HepG2 (cell line): ENCODE data around the gene EVA1A. TPM values are rescaled to one million over a fixed set of nuclear protein-coding genes. Genes with fewer than 3 reads are reported as not detected.

Experiments
- ATAC-seq: fragments of 200-7000 bp; cut with Tn5 transposase; 3 replicates; pipeline ENCODE4 v1.9.1; 2020; ENCODE audit warnings: mild to moderate bottlenecking, moderate library complexity
- BruUV-seq: library from RNA; stranded (reverse); fragments of 400-500 nt; replicated peaks from 2 replicates; lab custom pipeline; 2021; lab: Mats Ljungman, UMichigan
- CTCF ChIA-PET: fragments of 300-600 bp; formaldehyde crosslinking; extraction: SDS; loops from one replicate; lab custom pipeline; 2021; ENCODE audit warnings: low total read pairs, inconsistent platforms, low intra/inter-chr PET ratio; lab: Yijun Ruan, JAX
- POLR2A ChIA-PET: fragments of 350-600 bp; sonication (Branson Sonifier 250); formaldehyde crosslinking; loops from one replicate; lab custom pipeline; 2020; ENCODE audit warnings: antibody characterized with exemption, inconsistent platforms; lab: Yijun Ruan, JAX
- DNase-seq: peaks from one replicate; pipeline ENCODE4 v3.0.0-alpha.2; 2015; ENCODE audit warnings: low spot score
- FAIRE-seq: peaks from 3 replicates; lab custom pipeline; 2011; peaks lifted over from hg19 to GRCh38; lab: Jason Lieb, UNC
- H2AFZ ChIP-seq: one replicate; pipeline ENCODE4 v1.6.1; 2011; ENCODE audit warnings: low read length, inconsistent platforms
- H3K27ac ChIP-seq: fragments of 300-600 bp; 3 replicates; pipeline ENCODE4 v1.8.0; 2011; ENCODE audit warnings: mixed run types, mild to moderate bottlenecking, mixed read lengths, low read length, inconsistent platforms; ENCODE audit not compliant: insufficient read depth; ENCODE audit errors: extremely low read length
- H3K27me3 ChIP-seq, 2 experiments: fragments of 200-600 bp in 1 of 2; 2 replicates in 1 of 2; 3 replicates in 1 of 2; pipeline versions ENCODE4 v1.6.0 to v1.8.0; 2011; ENCODE audit warnings: low read length in 2 of 2, mild to moderate bottlenecking in 2 of 2, moderate library complexity in 2 of 2, inconsistent platforms in 1 of 2; ENCODE audit not compliant: insufficient read depth in 2 of 2, control insufficient read depth in 1 of 2
- H3K36me3 ChIP-seq, 2 experiments: fragments of 200-600 bp in 1 of 2; replicated peaks in 1 of 2; 2 replicates in 1 of 2; 3 replicates in 1 of 2; pipeline versions ENCODE4 v1.5.1 to v1.8.0; 2011; ENCODE audit warnings: low read length in 2 of 2, inconsistent platforms in 1 of 2; ENCODE audit not compliant: insufficient read depth in 2 of 2, control insufficient read depth in 1 of 2
- H3K4me1 ChIP-seq: 2 replicates; pipeline ENCODE4 v1.5.1; 2012; ENCODE audit warnings: low read length, inconsistent platforms; ENCODE audit not compliant: insufficient read depth
- H3K4me2 ChIP-seq: 2 replicates; pipeline ENCODE4 v1.6.0; 2011; ENCODE audit warnings: low read depth, low read length, inconsistent platforms
- H3K4me3 ChIP-seq, 3 experiments: fragments of 200-600 bp in 1 of 3; sonication (generic), shearing (Covaris generic) in 1 of 3; replicated peaks in 1 of 3; 2 replicates each; pipeline ENCODE4 v1.5.1; 2011 to 2016; ENCODE audit warnings: low read length in 3 of 3, inconsistent platforms in 2 of 3, low read depth in 2 of 3, mild to moderate bottlenecking in 2 of 3, control low read depth in 1 of 3, mixed read lengths in 1 of 3; ENCODE audit not compliant: insufficient read depth in 1 of 3
- H3K79me2 ChIP-seq: one replicate; pipeline ENCODE4 v1.6.1; 2011; ENCODE audit warnings: low read length, inconsistent platforms; ENCODE audit not compliant: insufficient read depth
- H3K9ac ChIP-seq: 2 replicates; pipeline ENCODE4 v1.6.0; 2011; ENCODE audit warnings: mild to moderate bottlenecking, low read depth, low read length, inconsistent platforms; ENCODE audit not compliant: insufficient read depth
- H3K9me3 ChIP-seq: 2 replicates; pipeline ENCODE4 v1.5.1; 2012; ENCODE audit warnings: mild to moderate bottlenecking, low read length
- H4K20me1 ChIP-seq: 2 replicates; pipeline ENCODE4 v1.6.0; 2011; ENCODE audit warnings: inconsistent platforms, mild to moderate bottlenecking, low read length, moderate library complexity; ENCODE audit not compliant: insufficient read depth
- BRD4 ChIP-seq: sonication (generic); formaldehyde crosslinking; IDR thresholded peaks from 2 replicates; pipeline ENCODE4 v1.4.0; 2020; ENCODE audit warnings: missing genetic modification reagents
- DNMT1 ChIP-seq: sonication (generic); formaldehyde crosslinking; IDR thresholded peaks from 2 replicates; pipeline ENCODE4 v1.5.1; 2020; ENCODE audit warnings: mild to moderate bottlenecking, missing genetic modification reagents
- EED ChIP-seq: sonication (generic); formaldehyde crosslinking; IDR thresholded peaks from 2 replicates; pipeline ENCODE4 v1.5.0; 2020; ENCODE audit warnings: mild to moderate bottlenecking, missing genetic modification reagents
- ELF1 ChIP-seq: sonication (generic); formaldehyde crosslinking; IDR thresholded peaks from 2 replicates; pipeline ENCODE4 v1.4.0; 2020; ENCODE audit warnings: missing genetic modification reagents
- GTF3A ChIP-seq: sonication (generic); formaldehyde crosslinking; conservative IDR thresholded peaks from 2 replicates; pipeline ENCODE4 v1.4.0; 2020; ENCODE audit warnings: mild to moderate bottlenecking, missing genetic modification reagents
- HNF4A ChIP-seq: sonication (generic); formaldehyde crosslinking; IDR thresholded peaks from 2 replicates; pipeline ENCODE4 v1.4.0; 2020; ENCODE audit warnings: missing genetic modification reagents
- HOXA3 ChIP-seq: sonication (generic); formaldehyde crosslinking; IDR thresholded peaks from 2 replicates; pipeline ENCODE4 v1.5.0; 2020; ENCODE audit warnings: missing genetic modification reagents
- JUND ChIP-seq: sonication (generic); formaldehyde crosslinking; IDR thresholded peaks from 2 replicates; pipeline ENCODE4 v1.8.0; 2022; ENCODE audit warnings: mild to moderate bottlenecking, missing genetic modification reagents
- MED1 ChIP-seq: sonication (generic); formaldehyde crosslinking; IDR thresholded peaks from 2 replicates; pipeline ENCODE4 v1.4.0; 2020; ENCODE audit warnings: missing genetic modification reagents
- NCOA2 ChIP-seq: sonication (generic); formaldehyde crosslinking; IDR thresholded peaks from 2 replicates; pipeline ENCODE4 v1.8.0; 2022; ENCODE audit warnings: inconsistent platforms
- NFE2 ChIP-seq: sonication (generic); formaldehyde crosslinking; IDR thresholded peaks from 2 replicates; pipeline ENCODE4 v1.4.0; 2020; ENCODE audit warnings: missing genetic modification reagents
- PHF5A ChIP-seq: IDR thresholded peaks from one replicate; pipeline ENCODE4 v1.6.1; 2018; ENCODE audit warnings: low read depth, missing genetic modification reagents; ENCODE audit not compliant: unreplicated experiment
- RARG ChIP-seq: sonication (generic); formaldehyde crosslinking; IDR thresholded peaks from 2 replicates; pipeline ENCODE4 v1.4.0; 2020; ENCODE audit warnings: low read depth, mild to moderate bottlenecking, missing genetic modification reagents
- SMC3 ChIP-seq: IDR thresholded peaks from 2 replicates; pipeline ENCODE4 v1.6.1; 2011; ENCODE audit warnings: low read length, improper control_type of control experiment
- SP2 ChIP-seq: sonication (generic); formaldehyde crosslinking; IDR thresholded peaks from 2 replicates; pipeline ENCODE4 v1.5.1; 2020; ENCODE audit warnings: mild to moderate bottlenecking, missing genetic modification reagents
- U2AF2 ChIP-seq: fragments of 200-400 bp; formaldehyde crosslinking; IDR thresholded peaks from 2 replicates; pipeline ENCODE4 v1.6.1; 2017; ENCODE audit warnings: low read depth, mild to moderate bottlenecking, low read length
- ZBTB25 ChIP-seq: IDR thresholded peaks from 2 replicates; pipeline ENCODE4 v1.6.1; 2018; ENCODE audit warnings: missing genetic modification reagents
- ZBTB33 ChIP-seq: sonication (generic); formaldehyde crosslinking; IDR thresholded peaks from 2 replicates; pipeline ENCODE4 v1.4.0; 2020; ENCODE audit warnings: missing genetic modification reagents
- ZFP90 ChIP-seq: sonication (generic); formaldehyde crosslinking; IDR thresholded peaks from 2 replicates; pipeline ENCODE4 v1.8.0; 2022; ENCODE audit warnings: missing genetic modification reagents, mild to moderate bottlenecking, inconsistent platforms, borderline replicate concordance
- ZNF20 ChIP-seq: sonication (generic); formaldehyde crosslinking; IDR thresholded peaks from 2 replicates; pipeline ENCODE4 v1.4.0; 2020; ENCODE audit warnings: mild to moderate bottlenecking, moderate library complexity, missing genetic modification reagents
- ZNF282 ChIP-seq: fragments of 450-650 bp; IDR thresholded peaks from 2 replicates; pipeline ENCODE4 v1.6.1; 2018; ENCODE audit not compliant: partially characterized antibody
- ZNF547 ChIP-seq: sonication (generic); formaldehyde crosslinking; IDR thresholded peaks from 2 replicates; pipeline ENCODE4 v1.5.1; 2020; ENCODE audit warnings: mild to moderate bottlenecking, missing genetic modification reagents
- ZNF552 ChIP-seq: sonication (generic); formaldehyde crosslinking; IDR thresholded peaks from 2 replicates; pipeline ENCODE4 v1.9.0; 2022; ENCODE audit warnings: missing genetic modification reagents, mild to moderate bottlenecking, borderline replicate concordance
- ZNF816 ChIP-seq: sonication (generic); formaldehyde crosslinking; IDR thresholded peaks from 2 replicates; pipeline ENCODE4 v1.8.0; 2022; ENCODE audit warnings: missing genetic modification reagents, mild to moderate bottlenecking, borderline replicate concordance
- WGBS: methylation state at CpG from one replicate; pipeline ENCODE4 v1.1.6; 2017; ENCODE audit warnings: low lambda C conversion rate; 5-methylcytosine and 5-hydroxymethylcytosine counted together
- in situ Hi-C: cut with HindIII; loops from 2 replicates; pipeline ENCODE4 v1.10.0; 2017; ENCODE audit warnings: low pct_unique_long_range_greater_than_20kb; ENCODE audit not compliant: extremely low pct_ligation_motif_present
- intact Hi-C: fragments of 100-400 bp; cut with micrococcal nuclease; formaldehyde crosslinking; loops from one replicate; pipeline ENCODE4 v1.10.0; 2022; ENCODE audit not compliant: unreplicated experiment
- polyA plus RNA-seq, 8 experiments: library from polyadenylated mRNA; depleted of rRNA in 3 of 8; stranded (reverse) in 7 of 8; unstranded in 1 of 8; fragments of >200 nt; fragmentation: Illumina TruSeq in 4 of 8; extraction: Trizol in 4 of 8; gene quantifications; 2 replicates each; pipeline versions ENCODE4 v1.2.1 to v1.2.3, GENCODE V29; 2011 to 2016; ENCODE audit warnings: low read depth in 4 of 8, missing spikeins in 1 of 8, mixed read lengths in 1 of 8; ENCODE audit not compliant: insufficient read depth in 1 of 8
- total RNA-seq, 5 experiments: library from RNA; depleted of rRNA; stranded (reverse); fragments of >200 nt; fragmentation: Illumina TruSeq; extraction: Trizol; gene quantifications; 2 replicates each; pipeline ENCODE4 v1.2.3, GENCODE V29; 2016; ENCODE audit warnings: low read depth in 1 of 5

The EVA1A gene
- total and polyA plus RNA-seq, 2 of the 13 experiments (the other 11 are each of a cell fraction or from before 2014, with no cell fraction given) = 57.5 to 57.8 TPM

- H3K4me3 ChIP-seq = peak overlapping the region; percentile 5 to 59 (median 18); a peak in 5 of 6 replicates
- FAIRE-seq = no peak
- peaks cover 72% of the 10 kb centered on the region for H3K79me2 ChIP-seq
- H4K20me1 ChIP-seq = no peaks in the 10 kb centered on the region
- no peak for ATAC-seq
- intact Hi-C loops = no loop called here
- BruUV-seq = no TSS peak
- CTCF ChIA-PET = no interaction called here
- peak overlapping the region; percentile 92 for H3K27ac ChIP-seq
- DNase-seq = no peak
- H3K4me2 ChIP-seq = peak overlapping the region; percentile 77
- peaks cover 100% of the 10 kb centered on the region for H3K4me1 ChIP-seq
- H2AFZ ChIP-seq = no peak overlapping the region
- H3K36me3 ChIP-seq = peaks cover 2 to 25% of the 10 kb centered on the region in 2 experiments; a peak in 3 of 5 replicates
- H3K9me3 ChIP-seq = no peaks in the 10 kb centered on the region
- no peaks in the 10 kb centered on the region for H3K27me3 ChIP-seq
- POLR2A ChIA-PET = interaction anchor here (1.4 to 7.8 kb wide), 6 partner anchors 7 to 45 kb away, joined by 3 to 118 read pairs (median 20); partner anchors contain the start of gene EVA1A
- 75% methylated on average over 5 of the region's 5 CpGs for WGBS
- H3K9ac ChIP-seq = peak overlapping the region; percentile 64
- in situ Hi-C loops = no loop called here
- TF ChIP-seq SMC3 (no peak), ZFP90 (no peak), ZNF552 (CRISPR knock-in tag) (no peak), NFE2 (no peak), JUND (CRISPR knock-in tag) (no peak), GTF3A (CRISPR knock-in tag) (no peak), RARG (CRISPR knock-in tag) (no peak), DNMT1 (CRISPR knock-in tag) (no peak), ZBTB33 (CRISPR knock-in tag) (no peak), HOXA3 (CRISPR knock-in tag) (no peak), EED (CRISPR knock-in tag) (no peak), ZNF282 (no peak), BRD4 (no peak), SP2 (CRISPR knock-in tag) (no peak), HNF4A (no peak), NCOA2 (CRISPR knock-in tag) (0 out of 2 replicates have a peak, but pooled peaks have one; percentile 9), ELF1 (CRISPR knock-in tag) (no peak), ZBTB25 (CRISPR knock-in tag) (no peak), ZNF20 (CRISPR knock-in tag) (no peak), ZNF816 (CRISPR knock-in tag) (no peak), MED1 (0 out of 2 replicates have a peak, but pooled peaks have one; percentile 4), ZNF547 (CRISPR knock-in tag) (0 out of 2 replicates have a peak, but pooled peaks have one; percentile 29), PHF5A (no peak), U2AF2 (no peak)
These were observed 35.1 kb downstream of the EVA1A start for GRCh38 chr2:75525434-75526310.
